ENCODE data around the gene SDK2.

SDK2 gene

DNA sequence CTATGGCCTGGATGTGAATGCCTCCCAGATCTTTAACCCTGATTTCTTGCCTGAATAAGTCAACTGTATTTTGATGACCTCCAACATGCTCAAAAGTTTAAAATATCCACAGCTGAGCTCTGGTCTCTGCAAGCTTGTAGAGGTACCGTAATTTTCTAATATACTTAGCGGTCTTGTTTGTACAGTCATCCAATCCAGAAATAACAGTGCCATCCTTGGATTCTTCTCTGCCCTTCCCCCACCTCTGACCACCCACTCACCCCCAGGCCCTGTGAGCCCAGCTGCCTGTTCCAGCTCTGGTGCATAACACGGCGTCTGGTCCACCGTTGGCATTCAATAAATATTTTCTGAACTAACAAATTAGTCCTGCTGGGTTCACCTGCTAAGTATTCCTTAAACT lies 113.1 kb downstream of the SDK2 start:
- DNase-seq: no peak

DNA sequence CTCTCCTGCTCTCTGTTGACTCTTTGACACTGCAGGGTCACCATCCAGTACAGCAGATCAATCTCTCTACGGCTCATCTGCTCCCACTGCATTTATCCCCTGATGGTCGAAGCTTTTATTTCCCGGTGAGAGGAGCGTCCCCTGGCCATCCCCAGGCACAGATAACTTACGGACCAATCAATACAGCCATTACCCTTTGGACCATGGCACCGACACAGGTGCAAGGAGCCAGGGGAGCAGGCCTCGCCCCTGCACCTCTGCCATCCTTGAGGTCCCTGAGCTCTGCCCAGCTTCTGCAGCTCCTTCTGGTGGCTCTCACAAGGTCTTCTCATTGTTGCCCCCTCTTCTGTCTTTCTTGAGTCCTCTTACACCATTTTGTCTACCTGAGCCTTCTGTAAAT lies 115.6 kb downstream of the SDK2 start:
- no peak for DNase-seq

DNA sequence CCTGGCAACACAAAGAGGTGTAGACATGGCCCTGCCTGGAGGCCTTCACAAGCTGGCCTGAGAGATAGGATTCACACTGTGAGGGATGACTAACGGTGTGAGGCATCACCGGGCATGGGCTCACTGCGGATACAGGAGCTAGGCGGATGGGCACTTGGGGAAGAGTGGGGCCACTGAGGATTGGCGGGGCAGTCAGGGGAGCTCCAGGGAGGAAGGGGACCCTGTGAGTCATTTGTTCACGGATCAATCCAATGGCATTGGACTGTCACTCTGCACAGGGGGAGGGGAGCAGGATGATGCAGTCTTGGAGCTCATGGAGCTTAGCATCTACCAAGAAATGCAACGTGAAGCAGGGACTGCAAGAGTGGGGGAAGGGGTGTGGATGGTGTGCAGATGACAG lies 117.3 kb downstream of the SDK2 start:
- no peak for DNase-seq

DNA sequence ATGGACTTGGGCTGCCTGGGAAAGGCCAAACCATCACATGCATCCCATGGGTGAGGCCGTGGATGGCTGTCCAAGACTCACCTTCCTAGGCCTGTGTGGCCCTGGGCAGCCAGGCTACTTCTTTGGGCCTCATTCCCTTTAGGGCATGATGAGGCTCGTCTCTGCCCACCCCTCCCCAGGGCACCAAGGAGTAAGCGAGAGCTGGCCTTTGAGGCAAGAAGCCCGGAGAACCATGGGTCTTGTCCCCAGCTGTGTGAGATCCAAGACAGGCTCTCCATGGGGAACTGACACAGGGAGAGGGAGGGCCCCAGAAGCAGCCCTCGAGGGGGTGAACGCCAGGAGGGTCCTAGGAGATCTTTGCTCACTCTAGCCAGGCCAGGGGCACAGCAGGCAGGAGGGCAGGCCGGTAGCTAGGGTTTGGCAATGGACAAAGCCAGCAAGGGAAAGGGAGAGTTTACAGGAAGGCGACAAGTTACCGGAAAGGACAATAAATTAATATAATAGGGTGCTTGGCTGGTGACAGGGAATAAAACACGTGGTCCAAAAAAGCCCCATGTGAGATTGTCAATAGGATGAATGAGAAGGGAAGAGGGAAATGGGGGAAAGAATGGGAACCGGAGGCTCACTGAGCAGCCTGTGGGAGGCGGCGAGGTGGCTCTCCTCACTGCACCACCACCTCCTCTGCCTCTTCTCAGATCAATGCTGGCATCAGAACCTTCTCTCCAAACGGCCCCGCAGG lies 119.1 kb downstream of the SDK2 start:
- DNase-seq: no peak

DNA sequence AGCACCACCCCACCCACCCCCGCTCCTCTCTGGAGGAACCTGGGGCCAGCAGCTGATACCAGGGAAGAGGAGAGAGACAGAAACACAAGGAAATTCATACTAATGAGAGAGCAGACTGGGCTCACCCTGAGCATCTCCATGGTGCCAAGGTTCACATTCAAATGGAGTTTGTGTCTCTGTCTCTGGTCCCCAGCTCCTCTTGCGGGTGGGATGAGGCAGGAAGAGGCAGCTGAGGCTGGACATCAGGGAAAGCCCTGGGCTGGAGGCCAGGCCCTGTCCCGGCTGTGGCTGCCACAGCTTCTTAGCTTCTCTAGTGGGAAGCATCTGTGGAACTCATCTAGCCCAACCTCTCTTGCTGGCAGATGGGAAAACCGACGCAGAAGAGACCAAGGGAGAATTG lies 121.5 kb downstream of the SDK2 start:
- no peak for DNase-seq

DNA sequence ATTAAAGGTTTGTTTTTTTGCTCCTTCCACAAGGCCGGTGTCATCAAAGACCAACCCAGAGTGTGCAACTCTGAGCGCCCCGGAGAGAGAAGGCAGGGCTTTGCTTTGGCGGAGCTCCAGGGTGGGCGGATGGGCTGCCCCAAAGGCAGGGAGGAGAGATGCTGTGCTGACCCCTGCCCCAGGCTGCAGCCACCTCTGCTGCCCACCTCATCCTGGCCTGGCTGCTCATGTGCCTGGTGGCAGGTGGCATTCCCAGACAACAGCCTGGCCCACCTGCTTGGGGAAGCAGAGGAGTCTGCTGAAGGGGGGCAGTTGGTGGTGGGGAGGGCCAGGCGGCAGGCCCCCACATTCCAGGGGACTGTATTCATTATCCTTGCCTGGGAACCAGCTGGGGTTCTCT lies 122.1 kb downstream of the SDK2 start:
- no peak for DNase-seq

DNA sequence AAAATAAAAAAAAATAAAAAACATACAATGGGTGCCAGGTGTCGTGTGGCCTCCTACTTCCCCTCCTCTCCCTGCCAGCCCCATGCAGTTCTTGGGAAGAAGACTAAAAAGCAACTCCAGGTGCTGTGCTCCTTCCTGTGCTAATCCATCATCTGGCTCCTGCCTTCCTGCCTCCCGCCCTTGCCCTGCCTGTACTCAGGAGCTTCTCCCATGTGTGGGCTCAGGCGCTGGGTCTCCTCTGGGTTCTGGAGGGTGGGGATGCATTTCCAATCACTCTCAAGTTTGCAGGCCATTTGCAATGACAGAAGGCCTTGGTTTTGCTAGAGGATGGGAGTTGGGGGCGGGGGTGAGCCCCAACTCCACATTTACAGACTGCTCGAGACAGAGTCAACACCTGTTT lies 122.9 kb downstream of the SDK2 start:
- DNase-seq: no peak

DNA sequence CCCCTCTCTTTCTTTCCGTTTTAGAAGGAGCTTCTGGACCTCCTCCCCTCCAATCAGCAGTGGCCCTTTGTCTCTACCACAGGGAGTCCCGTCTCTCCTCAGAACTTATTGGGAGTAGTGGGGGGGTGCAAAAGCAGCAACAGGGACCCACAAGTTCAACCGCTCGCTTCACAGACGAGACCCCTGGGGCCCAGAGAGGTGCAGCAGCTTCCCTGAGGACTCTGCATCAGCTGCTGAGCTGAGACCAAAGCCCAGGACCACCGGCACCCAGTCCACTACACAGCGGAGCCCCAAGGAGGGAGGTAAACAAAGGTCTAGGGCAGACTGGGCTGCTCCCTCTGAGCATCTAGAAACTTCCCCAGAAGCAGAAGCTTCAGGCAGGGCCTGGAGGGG lies 123.9 kb downstream of the SDK2 start:
- no peak for DNase-seq

DNA sequence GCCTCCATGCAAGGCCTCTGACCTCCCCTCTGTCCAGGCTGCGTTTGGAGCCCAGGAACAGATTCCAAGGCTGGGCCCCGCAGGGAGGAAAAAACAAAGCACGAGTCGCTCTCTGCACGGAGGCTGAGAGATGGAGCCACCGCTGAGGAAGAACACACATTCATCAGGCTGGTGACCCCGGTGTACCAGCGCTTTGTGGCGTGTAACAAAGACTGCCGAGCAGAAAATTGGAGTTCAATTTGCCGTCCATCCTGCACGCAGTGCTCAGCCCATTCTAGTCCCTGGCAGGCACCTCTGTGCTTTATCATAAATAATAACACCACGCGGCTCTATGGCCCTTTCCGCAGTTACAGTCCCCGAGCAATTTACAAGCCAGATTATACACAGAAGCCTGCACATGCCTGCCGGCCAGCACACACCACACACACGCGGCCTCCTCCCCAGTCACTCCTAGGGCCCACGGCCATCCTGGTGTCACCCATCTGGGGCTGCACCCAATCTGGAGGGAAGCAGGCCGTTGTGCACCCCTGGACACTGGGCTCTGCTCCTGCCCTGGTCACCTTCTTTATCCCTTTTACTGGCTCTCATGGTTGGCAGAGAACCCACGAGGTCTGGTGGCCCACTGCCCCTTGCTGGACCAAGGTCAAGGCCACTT lies 124.4 kb downstream of the SDK2 start:
- no peak for DNase-seq

DNA sequence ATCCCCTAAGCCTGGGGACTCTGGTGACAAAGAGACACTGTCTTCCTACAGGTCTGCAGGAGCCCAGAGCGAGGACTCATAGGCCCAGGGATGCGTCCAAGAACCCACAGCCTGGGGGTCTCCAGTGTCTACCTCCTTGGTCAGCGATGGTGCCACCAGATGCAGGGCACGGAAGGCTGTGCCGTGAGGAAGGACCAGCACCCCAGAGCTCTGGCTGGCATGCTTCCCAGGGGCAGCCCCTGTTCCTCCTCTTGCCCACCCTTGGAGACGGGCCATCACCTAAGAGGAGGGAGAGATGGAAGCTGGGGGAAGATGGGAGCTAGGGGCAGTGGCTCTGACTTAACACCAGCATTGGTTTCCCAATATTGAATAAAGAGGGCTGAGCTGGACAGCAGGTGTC lies 125.2 kb downstream of the SDK2 start:
- no peak for DNase-seq

DNA sequence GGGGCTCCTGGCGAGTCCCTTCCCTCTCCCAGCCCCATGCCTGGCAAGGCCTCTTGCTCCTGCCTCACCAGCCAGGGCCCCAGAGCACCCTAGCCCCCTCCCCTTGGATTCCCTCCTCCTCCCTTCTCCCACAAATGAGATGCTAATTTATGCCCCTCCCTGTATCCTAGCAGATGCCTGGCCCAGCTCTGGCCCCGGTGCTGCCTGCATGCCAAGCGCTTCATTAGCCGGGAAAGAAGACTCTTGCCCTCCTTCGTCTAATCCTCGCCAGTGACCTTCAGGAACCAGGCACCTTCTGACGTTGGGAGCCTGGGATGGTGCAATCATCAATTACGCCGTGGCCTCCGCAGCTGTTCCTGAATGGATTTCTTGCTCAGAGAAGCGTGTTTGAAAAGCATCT lies 127.8 kb downstream of the SDK2 start:
- no peak for DNase-seq

DNA sequence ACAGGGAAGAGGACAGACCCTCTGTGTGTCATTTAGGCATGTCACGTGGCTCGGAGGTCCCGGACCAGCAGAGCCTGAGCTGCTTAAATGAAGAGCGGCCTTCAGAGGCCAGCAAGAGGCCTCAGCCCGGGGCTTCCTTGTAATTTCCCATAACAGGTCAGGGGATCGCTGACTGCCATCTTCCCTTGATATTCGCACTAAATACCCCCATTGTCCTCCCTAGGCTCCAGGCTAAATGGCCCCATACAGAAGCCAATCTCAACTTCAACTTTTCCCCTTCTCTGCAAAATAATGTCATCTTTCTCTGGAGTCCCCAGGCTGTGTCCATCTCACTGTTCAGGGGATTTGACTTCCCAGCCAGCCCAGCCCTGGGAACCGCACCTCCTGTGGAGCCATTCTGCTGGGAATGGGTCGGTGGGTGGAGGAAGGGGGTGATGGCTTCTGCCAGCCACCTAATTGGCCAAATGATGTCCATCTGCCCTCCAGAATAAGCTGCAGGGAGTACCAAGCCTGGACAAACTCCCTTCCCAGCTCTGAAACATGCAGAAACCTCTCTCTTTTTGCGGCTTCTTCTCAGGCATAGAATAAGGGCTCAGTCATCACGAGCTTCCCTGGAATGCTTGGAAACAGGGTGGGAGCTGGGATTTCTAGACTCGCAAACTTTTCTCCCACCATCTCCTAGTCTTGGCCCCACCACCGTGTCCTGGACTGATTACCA lies 129.9 kb downstream of the SDK2 start:
- no peak for DNase-seq

DNA sequence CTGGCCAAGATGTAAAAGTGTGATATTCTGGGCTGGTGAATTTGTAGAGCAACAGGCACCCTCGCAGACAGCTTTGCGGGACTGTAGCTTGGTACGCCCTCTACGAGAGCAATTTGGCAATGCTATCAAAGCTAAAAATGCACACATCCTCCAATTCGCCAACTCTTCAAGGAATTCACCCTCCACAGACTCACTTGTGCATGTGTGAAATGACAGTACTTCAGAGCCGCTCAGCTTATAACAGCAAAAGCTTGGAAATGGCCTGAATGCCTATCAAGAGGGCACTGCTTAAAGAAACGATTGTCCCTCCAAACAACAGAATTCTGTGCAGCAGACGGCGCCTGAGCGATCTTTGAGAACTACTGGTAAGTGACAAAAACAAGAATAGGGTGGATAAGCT lies 130.8 kb downstream of the SDK2 start:
- no peak for DNase-seq

DNA sequence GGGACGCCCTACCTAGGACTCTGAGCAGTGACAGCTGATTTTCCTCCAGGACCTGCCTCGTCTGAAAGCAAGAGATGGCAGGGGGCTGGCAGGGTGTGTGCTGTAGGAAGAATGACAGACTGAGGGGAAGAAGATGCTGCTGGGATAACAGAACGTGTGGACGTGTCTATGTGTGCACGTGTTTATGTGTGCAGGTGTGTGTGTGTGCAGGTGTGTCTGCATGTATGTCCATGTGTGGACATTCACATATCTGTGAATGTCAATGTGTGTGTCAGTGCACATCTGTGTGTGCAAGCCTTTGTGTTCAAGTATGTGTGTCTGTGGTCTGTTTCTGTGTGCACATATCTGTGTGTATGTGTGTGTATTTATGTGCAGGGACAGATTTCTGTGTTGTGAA lies 132.5 kb downstream of the SDK2 start:
- DNase-seq: no peak

DNA sequence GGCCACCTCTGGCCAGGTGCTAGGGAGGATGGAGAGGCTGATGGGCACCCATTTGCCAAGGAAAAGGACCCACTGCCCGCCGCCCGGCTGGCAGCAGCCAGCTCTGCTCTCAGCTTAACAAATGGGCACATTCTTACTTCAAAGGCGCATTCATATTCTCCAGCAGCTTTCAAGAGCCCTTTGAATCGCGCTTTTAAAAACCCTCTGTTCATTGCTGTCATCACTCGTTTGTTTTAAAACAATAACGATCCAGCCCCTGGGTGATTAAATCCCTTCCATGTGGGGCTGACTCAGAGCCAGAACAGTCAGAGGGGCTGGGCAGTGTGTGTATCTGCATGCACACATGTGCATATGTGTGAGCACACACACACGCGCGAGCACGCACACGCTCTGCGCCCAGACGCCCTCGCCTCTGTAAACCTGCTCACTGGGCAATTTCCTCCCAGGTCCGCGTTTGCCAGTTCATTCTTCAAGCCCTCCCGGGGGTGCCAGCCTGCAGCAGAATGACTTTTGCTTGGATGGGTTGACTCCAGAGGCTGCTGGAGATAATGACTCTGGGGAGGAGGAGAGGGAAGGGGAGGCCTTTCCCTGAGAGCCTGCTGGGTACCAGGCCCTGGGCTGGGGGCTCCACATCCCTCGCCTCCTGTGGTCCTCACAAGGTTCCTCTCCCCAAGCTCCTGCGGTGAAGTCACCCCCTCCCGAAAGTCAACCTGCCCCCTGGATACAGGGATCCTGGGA lies 133.1 kb downstream of the SDK2 start:
- no peak for DNase-seq

DNA sequence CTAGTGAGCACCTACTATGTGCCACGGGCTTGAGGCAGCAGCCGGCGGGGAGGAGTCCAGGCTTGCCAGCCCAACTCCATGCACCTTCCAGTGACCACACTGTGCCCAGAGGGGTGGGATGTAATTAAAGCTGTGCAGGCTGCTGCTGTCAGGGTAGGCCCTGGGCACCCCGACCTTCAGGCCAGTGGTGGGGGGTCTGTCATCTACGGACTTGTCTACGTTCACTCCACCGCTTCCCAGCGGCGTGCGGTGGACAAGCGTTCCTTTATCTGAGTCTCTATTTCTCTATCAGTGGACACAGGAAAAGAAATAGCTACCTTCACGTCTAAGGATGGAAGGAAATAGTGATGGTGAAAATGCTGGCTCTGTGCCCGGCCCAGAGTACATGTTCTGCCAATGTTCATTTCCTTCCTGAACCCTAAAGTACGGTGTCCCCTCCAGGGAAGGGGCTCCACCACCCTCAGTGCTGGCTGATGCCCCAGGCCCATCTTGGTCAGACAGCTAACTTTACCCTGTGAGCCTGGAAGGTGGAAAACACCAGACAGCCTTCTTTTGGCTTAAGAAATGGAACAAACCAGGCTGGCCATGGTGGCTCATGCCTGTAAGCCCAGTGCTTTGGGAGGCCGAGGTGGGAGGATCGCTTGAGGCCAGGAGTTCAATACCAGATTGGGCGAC lies 135.2 kb downstream of the SDK2 start:
- no peak for DNase-seq

DNA sequence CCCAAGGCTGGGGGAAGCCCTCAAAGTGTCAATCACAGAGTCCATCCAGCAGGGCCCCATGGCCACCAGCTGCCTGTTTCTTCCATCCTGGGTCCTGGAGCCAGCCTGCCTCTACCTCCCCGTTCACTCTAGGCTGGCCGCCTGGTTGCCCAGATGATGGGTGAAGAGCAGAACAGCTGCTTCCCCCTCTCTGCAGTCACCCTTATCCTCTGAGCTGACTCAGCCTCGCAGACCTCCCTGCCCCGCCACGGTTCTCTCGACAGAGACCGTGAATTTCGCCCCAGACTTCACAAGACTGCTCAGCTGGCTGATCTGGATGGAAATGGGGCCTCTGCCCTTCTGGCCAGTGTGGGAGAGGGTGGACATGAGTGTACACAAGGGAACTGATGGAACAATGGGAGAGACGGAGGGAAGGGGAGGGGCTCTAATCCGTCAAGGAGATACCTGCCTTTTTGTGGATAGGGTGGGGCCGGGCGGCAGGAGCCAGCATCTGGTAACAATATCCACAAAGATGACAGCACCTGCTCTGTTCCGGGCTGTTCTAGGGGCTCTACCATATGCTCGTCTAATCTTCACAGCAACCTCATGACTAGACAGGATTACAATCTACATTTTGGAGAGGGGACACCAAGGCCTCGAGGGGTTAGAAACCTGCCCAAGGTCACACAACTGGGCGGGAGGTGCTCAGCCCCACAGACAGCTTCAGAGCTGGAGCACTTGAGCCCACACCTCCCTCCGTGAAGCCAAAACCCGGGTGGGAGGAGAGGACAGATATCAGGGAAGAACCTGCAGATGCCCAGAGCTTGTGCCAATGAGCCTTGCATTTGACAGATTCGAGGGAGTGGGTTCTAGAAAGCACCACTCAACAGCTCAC lies 136.0 kb downstream of the SDK2 start:
- no peak for DNase-seq

DNA sequence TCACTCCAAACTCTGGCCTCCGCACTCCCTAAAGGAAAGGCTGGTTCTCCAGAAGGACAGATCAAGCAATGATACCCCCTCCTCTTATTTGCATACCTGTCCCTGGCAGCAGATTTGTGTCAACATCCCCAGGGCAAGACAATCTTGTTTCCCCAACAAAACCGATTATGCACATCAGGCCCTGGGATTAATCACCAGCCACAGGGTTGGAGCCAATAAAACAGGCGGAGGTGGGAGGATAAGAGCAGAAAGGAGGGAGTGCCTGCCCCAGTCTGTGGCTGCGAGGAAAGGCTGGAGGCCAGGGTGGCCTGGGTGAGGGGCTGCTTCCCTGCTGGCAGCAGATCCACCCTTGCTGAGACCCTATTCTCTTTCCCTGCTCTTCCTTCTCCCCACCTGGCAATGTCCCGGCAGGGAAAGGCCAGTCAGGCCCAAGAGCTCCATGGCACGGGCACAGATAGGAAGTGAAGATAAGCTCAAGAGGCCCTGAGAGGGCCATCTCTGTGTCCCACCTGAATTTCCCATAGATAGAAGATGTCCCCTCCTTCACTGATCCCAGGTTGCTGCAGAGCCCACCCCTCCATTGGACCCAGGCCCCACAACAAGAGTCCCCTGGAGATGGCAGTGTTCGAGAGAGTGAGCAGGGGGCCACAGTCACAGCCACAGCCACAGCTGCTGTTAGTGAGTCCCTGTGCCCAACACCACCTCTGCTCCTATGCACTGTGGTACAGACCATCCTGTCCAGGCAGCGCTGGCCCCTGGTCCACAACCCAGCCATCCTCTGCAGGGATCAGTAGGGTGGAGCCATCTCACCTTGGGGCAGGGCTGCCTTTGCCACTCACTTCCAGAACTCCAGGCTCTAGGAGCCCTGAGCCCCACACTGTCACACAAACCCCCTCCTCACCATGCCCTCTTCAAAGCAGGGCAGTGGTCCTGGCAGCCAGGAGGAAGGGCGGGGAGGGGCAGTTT lies 137.5 kb downstream of the SDK2 start:
- DNase-seq: no peak

DNA sequence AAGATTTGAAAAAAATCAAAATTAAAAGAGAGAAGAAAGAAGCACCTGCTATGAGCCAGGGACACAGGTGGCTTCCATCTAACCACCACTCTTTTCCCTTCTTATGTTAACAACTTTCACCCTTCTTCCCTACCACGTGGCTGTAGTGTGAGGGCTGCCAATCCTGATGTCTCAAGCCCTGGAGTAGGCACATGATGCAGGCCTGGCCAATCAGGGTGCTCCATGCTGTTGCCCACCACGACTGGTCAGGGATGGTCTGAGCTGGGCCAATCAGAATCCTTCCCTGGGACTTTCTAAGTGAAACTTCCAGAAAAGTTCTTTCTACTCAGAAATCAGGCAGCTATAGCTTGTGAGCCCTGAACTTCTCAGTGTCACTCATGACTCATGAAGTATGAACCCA lies 140.7 kb downstream of the SDK2 start:
- DNase-seq: no peak

DNA sequence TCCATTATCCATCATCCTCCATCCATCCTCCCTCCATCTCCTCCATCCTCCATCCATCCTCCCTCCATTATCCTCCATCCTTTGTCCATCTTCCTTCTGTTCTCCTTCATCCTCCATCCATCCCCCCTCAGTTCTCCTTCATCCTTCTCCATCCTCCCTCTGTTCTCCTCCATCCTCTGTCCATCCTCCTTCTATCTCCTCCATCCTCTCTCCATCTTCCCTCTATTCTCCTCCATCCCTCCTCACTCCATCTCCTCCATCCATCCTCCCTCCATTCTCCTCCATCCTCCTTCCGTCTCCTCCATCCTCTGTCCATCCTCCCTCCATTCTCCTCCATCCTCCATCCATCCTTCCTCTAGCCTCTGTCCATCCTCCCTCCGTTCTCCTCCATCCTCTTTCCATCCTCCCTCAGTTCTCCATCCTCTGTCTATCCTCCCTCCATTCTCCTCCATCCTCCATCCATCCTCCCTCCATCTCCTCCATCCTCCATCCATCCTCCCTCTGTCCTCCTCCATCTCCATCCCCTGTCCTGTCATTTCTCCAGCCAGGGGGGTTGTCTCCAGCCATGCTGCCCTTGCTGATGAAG lies 143.7 kb downstream of the SDK2 start:
- no peak for DNase-seq
